OCI-LY1 (cell line): ENCODE data around the gene ROR1.

Source experiments
- H2AFZ ChIP-seq: fragments of 200-600 bp; sonication (generic), shearing (Covaris generic); 2 replicates; pipeline ENCODE4 v1.6.0; 2014; ENCODE audit warnings: antibody characterized with exemption, mild to moderate bottlenecking, low read length
- H3F3A ChIP-seq: fragments of 200-600 bp; sonication (generic), shearing (Covaris generic); 2 replicates; pipeline ENCODE4 v1.6.0; 2014; ENCODE audit warnings: mild to moderate bottlenecking, antibody characterized with exemption, low read length, moderate library complexity; ENCODE audit not compliant: insufficient read depth
- H3K27ac ChIP-seq: fragments of 200-600 bp; sonication (generic); 2 replicates; pipeline ENCODE4 v1.5.1; 2014; ENCODE audit warnings: low read length, mixed run types, mild to moderate bottlenecking, low read depth; ENCODE audit not compliant: poor library complexity, severe bottlenecking
- H3K27me3 ChIP-seq: fragments of 200-600 bp; sonication (generic); 2 replicates; pipeline ENCODE4 v1.6.0; 2014; ENCODE audit warnings: antibody characterized with exemption, mild to moderate bottlenecking, low read length, moderate library complexity; ENCODE audit not compliant: insufficient read depth
- H3K36me3 ChIP-seq: fragments of 200-600 bp; sonication (generic); 2 replicates; pipeline ENCODE4 v1.6.1; 2014; ENCODE audit warnings: mild to moderate bottlenecking, antibody characterized with exemption, low read length, moderate library complexity, mixed read lengths; ENCODE audit not compliant: insufficient read depth
- H3K4me1 ChIP-seq: fragments of 200-600 bp; sonication (generic); 2 replicates; pipeline ENCODE4 v1.5.1; 2014; ENCODE audit warnings: mild to moderate bottlenecking, low read length, moderate library complexity; ENCODE audit not compliant: insufficient read depth, severe bottlenecking
- H3K4me2 ChIP-seq: fragments of 200-600 bp; sonication (generic), shearing (Covaris generic); 2 replicates; pipeline ENCODE4 v1.6.1; 2014; ENCODE audit warnings: low read length
- H3K4me3 ChIP-seq: fragments of 200-600 bp; sonication (generic); 2 replicates; pipeline ENCODE4 v1.5.1; 2014; ENCODE audit warnings: low read length, low read depth, mild to moderate bottlenecking, mixed read lengths; ENCODE audit not compliant: poor library complexity, severe bottlenecking
- H3K79me2 ChIP-seq: fragments of 200-600 bp; shearing (Covaris generic); 2 replicates; pipeline ENCODE4 v1.6.1; 2016; ENCODE audit warnings: mixed run types, low read length, mixed read lengths; ENCODE audit not compliant: insufficient read depth
- H3K9ac ChIP-seq: fragments of 200-600 bp; sonication (generic), shearing (Covaris generic); 2 replicates; pipeline ENCODE4 v1.6.1; 2014; ENCODE audit warnings: mild to moderate bottlenecking, low read length, mixed read lengths
- H3K9me2 ChIP-seq: fragments of 200-600 bp; sonication (generic), shearing (Covaris generic); 2 replicates; pipeline ENCODE4 v1.6.1; 2014; ENCODE audit warnings: low read depth, mild to moderate bottlenecking, low read length, mixed read lengths
- H3K9me3 ChIP-seq: fragments of 200-600 bp; shearing (Covaris generic); 2 replicates; pipeline ENCODE4 v1.6.1; 2014; ENCODE audit warnings: low read length, mixed read lengths
- H4K20me1 ChIP-seq: fragments of 200-600 bp; sonication (generic), shearing (Covaris generic); 2 replicates; pipeline ENCODE4 v1.6.0; 2016; ENCODE audit warnings: mild to moderate bottlenecking, low read length; ENCODE audit not compliant: insufficient read depth
- EZH2 ChIP-seq: fragments of 200-600 bp; sonication (generic), shearing (Covaris generic); IDR thresholded peaks from 2 replicates; pipeline ENCODE4 v1.8.0; 2017; ENCODE audit warnings: borderline replicate concordance, mixed run types, mild to moderate bottlenecking, antibody characterized with exemption, low read length, moderate library complexity, mixed read lengths
- TF ChIP-seq, protein P1 (sequence below): fragments of 200-600 bp; sonication (generic), shearing (Covaris generic); IDR thresholded peaks from 2 replicates; pipeline ENCODE4 v1.5.1; 2017; ENCODE audit warnings: mild to moderate bottlenecking, antibody characterized with exemption, low read length, moderate library complexity, mixed read lengths

The ROR1 gene

DNA sequence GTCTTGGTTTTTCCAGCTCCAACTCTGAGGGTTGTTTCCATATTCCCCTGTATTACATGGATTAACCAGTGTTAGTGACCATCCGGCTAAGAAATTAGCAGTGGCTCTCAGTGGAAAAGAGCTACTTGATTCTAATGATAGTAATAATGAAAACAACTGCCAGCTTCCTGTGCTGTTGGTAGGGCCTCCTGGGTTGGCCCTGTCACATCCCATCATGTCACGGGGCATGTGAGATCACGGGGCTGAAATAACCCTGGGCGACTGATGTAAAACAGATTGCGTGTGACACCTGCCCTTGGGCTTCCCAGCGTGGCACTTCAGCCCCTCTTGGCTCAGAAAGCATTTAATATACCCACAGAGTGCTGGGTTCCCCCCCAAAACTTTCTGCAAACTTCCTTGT is 149.0 kb downstream of the ROR1 start:
- Histone ChIP-seq H3K27me3 (no peaks in the 10 kb centered on the region), H3K79me2 (no peaks in the 10 kb centered on the region), H3K36me3 (no peaks in the 10 kb centered on the region), H3K9me3 (no peaks in the 10 kb centered on the region), H3K27ac (no peak overlapping the region), H3K9ac (no peak overlapping the region), H2AFZ (no peak overlapping the region), H3K4me3 (no peak overlapping the region), H3F3A (no peaks in the 10 kb centered on the region), H4K20me1 (no peaks in the 10 kb centered on the region), H3K4me1 (no peaks in the 10 kb centered on the region), H3K4me2 (no peak overlapping the region), H3K9me2 (no peaks in the 10 kb centered on the region)
- TF ChIP-seq EZH2, result no peak
- TF ChIP-seq, protein P1, sequence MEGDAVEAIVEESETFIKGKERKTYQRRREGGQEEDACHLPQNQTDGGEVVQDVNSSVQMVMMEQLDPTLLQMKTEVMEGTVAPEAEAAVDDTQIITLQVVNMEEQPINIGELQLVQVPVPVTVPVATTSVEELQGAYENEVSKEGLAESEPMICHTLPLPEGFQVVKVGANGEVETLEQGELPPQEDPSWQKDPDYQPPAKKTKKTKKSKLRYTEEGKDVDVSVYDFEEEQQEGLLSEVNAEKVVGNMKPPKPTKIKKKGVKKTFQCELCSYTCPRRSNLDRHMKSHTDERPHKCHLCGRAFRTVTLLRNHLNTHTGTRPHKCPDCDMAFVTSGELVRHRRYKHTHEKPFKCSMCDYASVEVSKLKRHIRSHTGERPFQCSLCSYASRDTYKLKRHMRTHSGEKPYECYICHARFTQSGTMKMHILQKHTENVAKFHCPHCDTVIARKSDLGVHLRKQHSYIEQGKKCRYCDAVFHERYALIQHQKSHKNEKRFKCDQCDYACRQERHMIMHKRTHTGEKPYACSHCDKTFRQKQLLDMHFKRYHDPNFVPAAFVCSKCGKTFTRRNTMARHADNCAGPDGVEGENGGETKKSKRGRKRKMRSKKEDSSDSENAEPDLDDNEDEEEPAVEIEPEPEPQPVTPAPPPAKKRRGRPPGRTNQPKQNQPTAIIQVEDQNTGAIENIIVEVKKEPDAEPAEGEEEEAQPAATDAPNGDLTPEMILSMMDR, result no peak

DNA sequence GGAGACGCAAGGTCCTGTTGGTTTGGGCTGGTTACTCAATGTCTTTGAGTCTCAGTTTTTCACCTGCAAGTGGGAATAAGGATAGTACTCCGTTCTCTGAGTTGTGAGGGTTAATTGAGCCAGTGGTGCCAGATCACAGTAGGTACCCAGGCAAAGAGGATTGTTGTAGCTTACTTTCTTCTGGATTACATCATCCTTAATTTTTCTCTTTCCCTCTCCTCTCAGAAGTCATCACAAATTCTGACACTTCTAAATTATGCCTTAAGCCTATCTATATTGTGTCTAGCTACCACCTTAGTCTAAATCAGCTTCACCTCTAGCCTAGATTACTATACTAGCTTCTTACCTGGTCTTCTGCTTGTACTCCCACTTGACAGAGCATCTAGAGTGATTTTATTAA is 149.5 kb downstream of the ROR1 start:
- no peaks in the 10 kb centered on the region for H3K36me3 ChIP-seq
- H3K4me2 ChIP-seq, result no peak overlapping the region
- H3K27me3 ChIP-seq, result no peaks in the 10 kb centered on the region
- no peak overlapping the region for H2AFZ ChIP-seq
- H3K79me2 ChIP-seq, result no peaks in the 10 kb centered on the region
- H3K4me3 ChIP-seq, result no peak overlapping the region
- no peaks in the 10 kb centered on the region for H3F3A ChIP-seq
- no peaks in the 10 kb centered on the region for H3K4me1 ChIP-seq
- H3K9me2 ChIP-seq, result no peaks in the 10 kb centered on the region
- H3K9ac ChIP-seq, result no peak overlapping the region
- no peaks in the 10 kb centered on the region for H4K20me1 ChIP-seq
- no peak for TF ChIP-seq EZH2
- TF ChIP-seq, protein P1, result no peak
- no peaks in the 10 kb centered on the region for H3K9me3 ChIP-seq
- no peak overlapping the region for H3K27ac ChIP-seq

- H3K4me3 ChIP-seq, result no peak overlapping the region
- no peaks in the 10 kb centered on the region for H3K9me2 ChIP-seq
- H4K20me1 ChIP-seq, result no peaks in the 10 kb centered on the region
Observed at GRCh38 chr1:63924600-63924999, 150.8 kb downstream of the ROR1 start.

More at GRCh38 chr1:63924600-63924999, 150.8 kb downstream of the ROR1 start:
- no peak for TF ChIP-seq EZH2
- TF ChIP-seq, protein P1, result no peak
- Histone ChIP-seq H3K9ac (no peak overlapping the region), H3K27me3 (0 out of 2 replicates have a peak, but pooled peaks cover 3% of the 10 kb centered on the region), H3K79me2 (no peaks in the 10 kb centered on the region), H2AFZ (no peak overlapping the region), H3F3A (no peaks in the 10 kb centered on the region), H3K4me1 (no peaks in the 10 kb centered on the region), H3K27ac (no peak overlapping the region), H3K9me3 (no peaks in the 10 kb centered on the region), H3K4me2 (no peak overlapping the region), H3K36me3 (no peaks in the 10 kb centered on the region)
